HL-60 (cell line): Measurements from ENCODE around the gene CASP4.

Source experiments
- DNase-seq, 2 experiments: peaks; one replicate each; pipeline ENCODE4 v3.0.0-alpha.2; 2010 to 2020; ENCODE audit warnings: low read depth in 1 of 2, low spot score in 1 of 2
- H3K27ac ChIP-seq: fragments of 250-450 bp; sonication (Bioruptor Pico); replicated peaks from 2 replicates; pipeline ENCODE4 v1.5.1; 2020; ENCODE audit warnings: mild to moderate bottlenecking, moderate library complexity
- H3K27me3 ChIP-seq: fragments of 250-450 bp; sonication (Bioruptor Pico); 2 replicates; pipeline ENCODE4 v1.5.1; 2021; ENCODE audit warnings: mild to moderate bottlenecking, moderate library complexity; ENCODE audit not compliant: insufficient read depth, poor library complexity, severe bottlenecking
- H3K4me3 ChIP-seq: replicated peaks from 2 replicates; pipeline ENCODE4 v1.5.1; 2011; ENCODE audit warnings: mild to moderate bottlenecking, control low read depth, low read length; ENCODE audit not compliant: insufficient read depth
- CTCF ChIP-seq: IDR thresholded peaks from one replicate; pipeline ENCODE4 v1.5.1; 2011; ENCODE audit warnings: low read length, control low read depth, inconsistent platforms; ENCODE audit not compliant: insufficient read depth
- GABPA ChIP-seq: IDR thresholded peaks from 2 replicates; pipeline ENCODE4 v1.6.1; 2012; ENCODE audit warnings: low read depth
- POLR2AphosphoS5 ChIP-seq: IDR thresholded peaks from 2 replicates; pipeline ENCODE4 v1.6.1; 2012; ENCODE audit warnings: low read depth
- REST ChIP-seq: IDR thresholded peaks from 2 replicates; pipeline ENCODE4 v1.6.1; 2012; ENCODE audit warnings: low read depth; ENCODE audit not compliant: insufficient replicate concordance
- SPI1 ChIP-seq: IDR thresholded peaks from 2 replicates; pipeline ENCODE4 v1.6.1; 2012; ENCODE audit warnings: low read depth, mild to moderate bottlenecking, borderline replicate concordance

CASP4 gene

GRCh38 chr11:104928811-104929210 lies 39.6 kb downstream of the CASP4 start:
- Histone ChIP-seq H3K4me3 (no peak overlapping the region), H3K27ac (no peak overlapping the region), H3K27me3 (no peaks in the 10 kb centered on the region)
- TF ChIP-seq CTCF (no peak), SPI1 (no peak), GABPA (no peak), REST (no peak), POLR2AphosphoS5 (no peak)
- DNase-seq: no peak

GRCh38 chr11:104926771-104927611 lies 41.4 kb downstream of the CASP4 start:
- Histone ChIP-seq H3K27ac (no peak overlapping the region), H3K4me3 (no peak overlapping the region), H3K27me3 (no peaks in the 10 kb centered on the region)
- no peak for TF ChIP-seq REST
- no peak for TF ChIP-seq SPI1
- no peak for TF ChIP-seq CTCF
- no peak for TF ChIP-seq GABPA
- no peak for TF ChIP-seq POLR2AphosphoS5
- no peak for DNase-seq

- Histone ChIP-seq H3K27me3 (no peaks in the 10 kb centered on the region), H3K4me3 (no peak overlapping the region), H3K27ac (no peak overlapping the region)
- no peak for DNase-seq
- TF ChIP-seq CTCF: no peak
- TF ChIP-seq POLR2AphosphoS5: no peak
- TF ChIP-seq SPI1: no peak
- TF ChIP-seq REST: no peak
- no peak for TF ChIP-seq GABPA
Measured at GRCh38 chr11:104925850-104926249, 42.5 kb downstream of the CASP4 start.
